NB4 (cell line): ENCODE measurements around the gene ZNF202.

ENCODE experiments used
- CTCF ChIP-seq: IDR thresholded peaks from one replicate; pipeline ENCODE4 v1.5.1; 2012; ENCODE audit warnings: low read depth, low read length
- MAX ChIP-seq: IDR thresholded peaks from 2 replicates; pipeline ENCODE4 v1.6.1; 2011; ENCODE audit warnings: low read depth, low read length
- MYC ChIP-seq: IDR thresholded peaks from 2 replicates; pipeline ENCODE4 v1.6.1; 2011; ENCODE audit warnings: low read depth, low read length
- POLR2A ChIP-seq: IDR thresholded peaks from 2 replicates; pipeline ENCODE4 v1.6.1; 2011; ENCODE audit warnings: mild to moderate bottlenecking; ENCODE audit not compliant: insufficient read length; ENCODE audit errors: extremely low read depth

GRCh38 chr11:123718063-123718462, 23.4 kb downstream of the ZNF202 start:
- TF ChIP-seq CTCF (no peak), POLR2A (no peak), MAX (no peak), MYC (no peak)
